OCI-LY7 (cell line): ENCODE results near the gene IQGAP3. TPM values are rescaled to one million over a fixed set of nuclear protein-coding genes. Genes with fewer than 3 reads are reported as not detected.

Source experiments
- BruUV-seq: library from RNA; stranded (reverse); fragments of 400-500 nt; replicated peaks from 2 replicates; lab custom pipeline; 2021; lab: Mats Ljungman, UMichigan
- CTCF ChIA-PET: fragments of 300-600 bp; sonication (Branson Sonifier 250); formaldehyde crosslinking; loops from one replicate; lab custom pipeline; 2022; ENCODE audit warnings: antibody characterized with exemption; ENCODE audit not compliant: unreplicated experiment; lab: Charles Lee
- POLR2A ChIA-PET: fragments of 300-600 bp; sonication (Branson Sonifier 250); formaldehyde crosslinking; loops from one replicate; lab custom pipeline; 2022; ENCODE audit warnings: antibody characterized with exemption; lab: Charles Lee
- DNase-seq: peaks from one replicate; pipeline ENCODE4 v3.0.0-alpha.2; 2015; ENCODE audit warnings: low spot score
- H2AFZ ChIP-seq: fragments of 200-600 bp; sonication (generic), shearing (Covaris generic); 2 replicates; pipeline ENCODE4 v1.6.1; 2014; ENCODE audit warnings: mild to moderate bottlenecking, antibody characterized with exemption, low read length, moderate library complexity
- H3K27ac ChIP-seq: fragments of 200-600 bp; sonication (generic); 2 replicates; pipeline ENCODE4 v1.5.1; 2014; ENCODE audit warnings: mixed run types, low read depth, mild to moderate bottlenecking, moderate library complexity, low read length, inconsistent platforms; ENCODE audit not compliant: poor library complexity, severe bottlenecking
- H3K36me3 ChIP-seq: fragments of 200-600 bp; sonication (generic); 2 replicates; pipeline ENCODE4 v1.6.1; 2014; ENCODE audit warnings: mild to moderate bottlenecking, antibody characterized with exemption, low read length, moderate library complexity, mixed read lengths; ENCODE audit not compliant: insufficient read depth
- H3K4me1 ChIP-seq: fragments of 200-600 bp; sonication (generic); 2 replicates; pipeline ENCODE4 v1.5.1; 2014; ENCODE audit warnings: mild to moderate bottlenecking, low read length; ENCODE audit not compliant: insufficient read depth, poor library complexity, severe bottlenecking
- H3K4me2 ChIP-seq: fragments of 200-600 bp; sonication (generic); 2 replicates; pipeline ENCODE4 v1.6.1; 2014; ENCODE audit warnings: mild to moderate bottlenecking, low read length
- H3K4me3 ChIP-seq: fragments of 200-600 bp; sonication (generic); 2 replicates; pipeline ENCODE4 v1.5.1; 2014; ENCODE audit warnings: mild to moderate bottlenecking, low read depth, low read length; ENCODE audit not compliant: poor library complexity, severe bottlenecking
- H3K79me2 ChIP-seq: fragments of 200-600 bp; sonication (generic); 2 replicates; pipeline ENCODE4 v1.6.1; 2016; ENCODE audit warnings: low read depth, mild to moderate bottlenecking, low read length, moderate library complexity, mixed read lengths; ENCODE audit not compliant: insufficient read depth
- H3K9me2 ChIP-seq: fragments of 200-600 bp; sonication (generic); 2 replicates; pipeline ENCODE4 v1.6.1; 2016; ENCODE audit warnings: mild to moderate bottlenecking, low read length, mixed read lengths; ENCODE audit not compliant: insufficient read depth
- H3K9me3 ChIP-seq: fragments of 200-600 bp; sonication (generic); 2 replicates; pipeline ENCODE4 v1.6.1; 2014; ENCODE audit warnings: mild to moderate bottlenecking, mixed run types, low read length, mixed read lengths
- H4K20me1 ChIP-seq: fragments of 200-600 bp; sonication (generic); 2 replicates; pipeline ENCODE4 v1.6.1; 2014; ENCODE audit warnings: mild to moderate bottlenecking, antibody characterized with exemption, low read length, moderate library complexity, mixed read lengths; ENCODE audit not compliant: insufficient read depth
- CTCF ChIP-seq: fragments of 200-600 bp; sonication (generic); conservative IDR thresholded peaks from 2 replicates; pipeline ENCODE4 v1.5.1; 2014; ENCODE audit warnings: mild to moderate bottlenecking, antibody characterized with exemption, low read length, moderate library complexity, mixed read lengths
- EZH2phosphoT487 ChIP-seq: fragments of 200-600 bp; sonication (generic); IDR thresholded peaks from 2 replicates; pipeline ENCODE4 v1.6.1; 2018; ENCODE audit warnings: low read depth, borderline replicate concordance, mild to moderate bottlenecking, mixed run types, antibody characterized with exemption, low read length, moderate library complexity, mixed read lengths
- intact Hi-C: fragments of 100-400 bp; cut with micrococcal nuclease; formaldehyde crosslinking; loops from one replicate; pipeline ENCODE4 v1.10.0; 2022; ENCODE audit not compliant: unreplicated experiment
- total RNA-seq, 2 experiments: library from RNA; depleted of rRNA in 1 of 2; stranded (reverse); fragments of >200 nt in 1 of 2; shearing (Covaris generic) in 1 of 2; gene quantifications; 2 replicates each; pipeline ENCODE4 v1.2.3, GENCODE V29; 2014 to 2022

IQGAP3 gene
- total RNA-seq, 2 experiments from 2014 or later, result 22.4 to 28.7 TPM

GRCh38 chr1:156479093-156480015, 93.0 kb downstream of the IQGAP3 start:
- Histone ChIP-seq H4K20me1 (no peaks in the 10 kb centered on the region), H3K79me2 (peaks cover 22% of the 10 kb centered on the region), H2AFZ (no peak overlapping the region), H3K4me3 (no peak overlapping the region), H3K9me3 (no peaks in the 10 kb centered on the region), H3K36me3 (peaks cover 100% of the 10 kb centered on the region), H3K4me1 (peaks cover 46% of the 10 kb centered on the region), H3K4me2 (no peak overlapping the region), H3K9me2 (no peaks in the 10 kb centered on the region), H3K27ac (peak overlapping the region; percentile 61)
- BruUV-seq, result no TSS peak
- intact Hi-C loops, result loop anchor here (1.0 kb wide), 2 partner anchors 17 to 21 kb away; partner anchors contain the start of gene MEF2D
- no peak for DNase-seq
- TF ChIP-seq EZH2phosphoT487, result no peak
- no peak; the same call in 1 of the 2 replicates for TF ChIP-seq CTCF
- CTCF ChIA-PET, result no interaction called here
- POLR2A ChIA-PET, result interaction anchor here (0.8 to 2.9 kb wide), 2 partner anchors 12 to 53 kb away, joined by 6 to 15 read pairs; no protein-coding TSS in a partner anchor

GRCh38 chr1:156478250-156478627, 94.1 kb downstream of the IQGAP3 start:
- H3K36me3 ChIP-seq, result peaks cover 100% of the 10 kb centered on the region
- H3K9me2 ChIP-seq, result no peaks in the 10 kb centered on the region
- H3K4me3 ChIP-seq, result no peak overlapping the region
- TF ChIP-seq CTCF (no peak), EZH2phosphoT487 (no peak)
- H3K9me3 ChIP-seq, result no peaks in the 10 kb centered on the region
- ChIA-PET CTCF (no interaction called here), POLR2A (no interaction called here)
- no peaks in the 10 kb centered on the region for H4K20me1 ChIP-seq
- no peak overlapping the region for H3K27ac ChIP-seq
- peaks cover 35% of the 10 kb centered on the region for H3K4me1 ChIP-seq
- H3K79me2 ChIP-seq, result peaks cover 12% of the 10 kb centered on the region; the same call in 1 of the 2 replicates
- no peak overlapping the region for H2AFZ ChIP-seq
- DNase-seq, result no peak
- no TSS peak for BruUV-seq
- intact Hi-C loops, result no loop called here
- no peak overlapping the region for H3K4me2 ChIP-seq
